ENCODE measurements around the gene ZNF662. TPM values are rescaled to one million over a fixed set of nuclear protein-coding genes. Genes with fewer than 3 reads are reported as not detected.
A peak's percentile ranks its signal among the peaks of the same experiment; 100 is the strongest.

ZNF662 gene
- total and polyA plus RNA-seq, 9 of the 15 experiments (the other 6 are each of a cell fraction or from before 2014, with no cell fraction given), result 0.07 to 0.55 (median 0.27) TPM

- TF ChIP-seq HMGXB4 (CRISPR knock-in tag; IDR thresholded peaks at IDR 0.05) (no peak), NR2C2 (CRISPR knock-in tag; IDR thresholded peaks at IDR 0.05) (0 out of 2 replicates have a peak, but pooled peaks have one; percentile 36), NR2C2 (tag; IDR thresholded peaks at IDR 0.05) (no peak), CHCHD3 (CRISPR knock-in tag; IDR thresholded peaks at IDR 0.05) (no peak), TCF15 (CRISPR knock-in tag; IDR thresholded peaks at IDR 0.05) (no peak), THAP7 (CRISPR knock-in tag; IDR thresholded peaks at IDR 0.05) (no peak), FOXJ3 (CRISPR knock-in tag; IDR thresholded peaks at IDR 0.05) (no peak), GABPA (tag; conservative IDR thresholded peaks at IDR 0.05; ENCODE audit: low read depth) (peak; percentile 92), FOXA1 (IDR thresholded peaks at IDR 0.05; ENCODE audit: borderline replicate concordance) (no peak), SMAD4 (CRISPR knock-in tag; conservative IDR thresholded peaks at IDR 0.05) (0 out of 2 replicates have a peak, but pooled peaks have one; percentile 50), MYBL2 (IDR thresholded peaks at IDR 0.05; ENCODE audit: low read depth) (no peak), MYBL2 (CRISPR knock-in tag; IDR thresholded peaks at IDR 0.05; ENCODE audit: borderline replicate concordance) (no peak), EZH2 (IDR thresholded peaks at IDR 0.05; ENCODE audit: borderline replicate concordance, low read depth, low read length) (no peak), STAT5A (IDR thresholded peaks at IDR 0.05; ENCODE audit: borderline replicate concordance, low read length) (no peak), POLR2G (IDR thresholded peaks at IDR 0.05; ENCODE audit: low read depth, low read length) (peak; percentile 75), ZNF778 (CRISPR knock-in tag; IDR thresholded peaks at IDR 0.05) (no peak), YY1 (IDR thresholded peaks at IDR 0.05; ENCODE audit: borderline replicate concordance in 1 of 3, control insufficient read depth in 1 of 3, extremely low read depth in 1 of 3, insufficient read depth in 3 of 3, insufficient read length in 1 of 3, insufficient replicate concordance in 2 of 3, low read depth in 1 of 3, low read length in 2 of 3) (peak in 2 of 3 experiments; percentile 56 to 57), SPI1 (IDR thresholded peaks at IDR 0.05; ENCODE audit: borderline replicate concordance, low read depth, low read length) (no peak), SMARCB1 (IDR thresholded peaks at IDR 0.05; ENCODE audit: insufficient read length, low read depth) (no peak), ZBTB7A (IDR thresholded peaks at IDR 0.05; ENCODE audit: borderline replicate concordance, control insufficient read depth, low read depth, low read length) (peak; percentile 61; the same call in 1 of the 2 replicates), TEAD2 (tag; IDR thresholded peaks at IDR 0.05) (no peak), ZNF124 (CRISPR knock-in tag; IDR thresholded peaks at IDR 0.05) (no peak), ARID3B (CRISPR knock-in tag; IDR thresholded peaks at IDR 0.05; ENCODE audit: borderline replicate concordance) (no peak)
Observed at GRCh38 chr3:42880601-42881451, 25.1 kb upstream of the ZNF662 start (continued).

All from K562 (cell line).